Measurements from ENCODE around the gene PTGES3.
"Not testable (repeated sequence)": the region's sequence is repeated elsewhere in the genome, so short reads cannot be mapped to it uniquely, and the experiment has no call there.

Gene PTGES3

DNA sequence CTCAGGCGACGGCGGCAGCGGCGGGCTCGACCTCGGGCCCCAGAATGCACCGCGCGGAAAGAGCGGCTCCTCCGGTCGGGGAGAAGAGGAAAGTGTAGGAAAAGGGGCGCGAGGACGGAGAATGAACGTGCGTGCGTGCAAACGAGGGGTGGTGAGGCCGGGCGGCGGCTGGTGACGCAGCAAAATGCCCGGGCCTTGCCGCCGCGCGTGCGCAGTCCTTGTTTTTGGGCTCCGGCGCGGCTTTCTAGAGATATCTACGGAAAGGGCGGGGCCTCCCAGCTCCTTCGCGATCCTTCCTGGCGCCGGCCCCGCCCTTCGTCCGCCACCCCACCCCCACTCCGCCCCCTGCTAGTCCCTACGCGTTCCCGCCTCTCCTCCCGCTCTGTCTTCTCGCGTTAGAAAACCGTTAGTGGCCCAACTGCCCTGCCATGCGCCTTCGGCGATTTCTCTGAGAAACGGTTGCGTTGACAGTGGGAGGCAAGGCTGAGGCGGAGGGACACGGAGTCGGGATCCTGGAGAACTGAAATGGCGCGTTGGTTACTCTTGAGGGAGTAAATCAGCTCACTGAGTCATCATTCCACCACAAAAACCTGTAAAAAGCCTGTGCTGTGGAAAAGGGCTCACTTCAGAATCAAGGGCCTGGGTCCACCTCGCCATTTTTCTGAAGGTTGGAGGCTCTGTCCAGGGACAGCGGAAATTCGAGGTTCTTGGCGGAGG lies at the start of gene PTGES3:
Gene PTGES3 (minus strand): TSS at position 156 of the 717 bp plus-strand sequence. CDS start 285 bp downstream, outside the sequence.
- H3K27me3 ChIP-seq (ENCODE audit: insufficient read depth, low read length, poor library complexity, severe bottlenecking) = peaks cover 9% of the 10 kb centered on the region
- no peaks in the 10 kb centered on the region for H3K36me3 ChIP-seq (ENCODE audit: insufficient read depth, low read length)
- peaks cover 26% of the 10 kb centered on the region for H3K4me1 ChIP-seq (ENCODE audit: insufficient read depth, low read length, poor library complexity, severe bottlenecking)
- peak within 1 kb of the TSS; percentile 89 for H3K4me3 ChIP-seq (ENCODE audit: low read length, poor library complexity, severe bottlenecking)
- H2AFZ ChIP-seq (ENCODE audit: low read length) = peak within 1 kb of the TSS; percentile 68
- H3K79me2 ChIP-seq (ENCODE audit: insufficient read depth, low read length) = peaks cover 58% of the 10 kb centered on the region
- H3K9me3 ChIP-seq (ENCODE audit: insufficient read depth, low read depth, low read length) = no peaks in the 10 kb centered on the region
- H4K20me1 ChIP-seq (ENCODE audit: insufficient read depth, low read length, poor library complexity, severe bottlenecking) = peaks cover 40% of the 10 kb centered on the region
- peak within 1 kb of the TSS; percentile 98 for H3K9ac ChIP-seq (ENCODE audit: low read depth, low read length, poor library complexity, severe bottlenecking)
- H3K9me2 ChIP-seq (replicated peaks; ENCODE audit: low read depth, low read length) = no peaks in the 10 kb centered on the region
- TF ChIP-seq, protein P1, sequence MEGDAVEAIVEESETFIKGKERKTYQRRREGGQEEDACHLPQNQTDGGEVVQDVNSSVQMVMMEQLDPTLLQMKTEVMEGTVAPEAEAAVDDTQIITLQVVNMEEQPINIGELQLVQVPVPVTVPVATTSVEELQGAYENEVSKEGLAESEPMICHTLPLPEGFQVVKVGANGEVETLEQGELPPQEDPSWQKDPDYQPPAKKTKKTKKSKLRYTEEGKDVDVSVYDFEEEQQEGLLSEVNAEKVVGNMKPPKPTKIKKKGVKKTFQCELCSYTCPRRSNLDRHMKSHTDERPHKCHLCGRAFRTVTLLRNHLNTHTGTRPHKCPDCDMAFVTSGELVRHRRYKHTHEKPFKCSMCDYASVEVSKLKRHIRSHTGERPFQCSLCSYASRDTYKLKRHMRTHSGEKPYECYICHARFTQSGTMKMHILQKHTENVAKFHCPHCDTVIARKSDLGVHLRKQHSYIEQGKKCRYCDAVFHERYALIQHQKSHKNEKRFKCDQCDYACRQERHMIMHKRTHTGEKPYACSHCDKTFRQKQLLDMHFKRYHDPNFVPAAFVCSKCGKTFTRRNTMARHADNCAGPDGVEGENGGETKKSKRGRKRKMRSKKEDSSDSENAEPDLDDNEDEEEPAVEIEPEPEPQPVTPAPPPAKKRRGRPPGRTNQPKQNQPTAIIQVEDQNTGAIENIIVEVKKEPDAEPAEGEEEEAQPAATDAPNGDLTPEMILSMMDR (conservative IDR thresholded peaks at IDR 0.05; ENCODE audit: low read length) = no peak
- TF ChIP-seq EZH2phosphoT487 (IDR thresholded peaks at IDR 0.05; ENCODE audit: borderline replicate concordance) = no peak
- peak within 1 kb of the TSS; percentile 94 for H3K4me2 ChIP-seq (ENCODE audit: low read depth, low read length, poor library complexity, severe bottlenecking)
- H3F3A ChIP-seq (ENCODE audit: low read depth) = peaks cover 13% of the 10 kb centered on the region

DNA sequence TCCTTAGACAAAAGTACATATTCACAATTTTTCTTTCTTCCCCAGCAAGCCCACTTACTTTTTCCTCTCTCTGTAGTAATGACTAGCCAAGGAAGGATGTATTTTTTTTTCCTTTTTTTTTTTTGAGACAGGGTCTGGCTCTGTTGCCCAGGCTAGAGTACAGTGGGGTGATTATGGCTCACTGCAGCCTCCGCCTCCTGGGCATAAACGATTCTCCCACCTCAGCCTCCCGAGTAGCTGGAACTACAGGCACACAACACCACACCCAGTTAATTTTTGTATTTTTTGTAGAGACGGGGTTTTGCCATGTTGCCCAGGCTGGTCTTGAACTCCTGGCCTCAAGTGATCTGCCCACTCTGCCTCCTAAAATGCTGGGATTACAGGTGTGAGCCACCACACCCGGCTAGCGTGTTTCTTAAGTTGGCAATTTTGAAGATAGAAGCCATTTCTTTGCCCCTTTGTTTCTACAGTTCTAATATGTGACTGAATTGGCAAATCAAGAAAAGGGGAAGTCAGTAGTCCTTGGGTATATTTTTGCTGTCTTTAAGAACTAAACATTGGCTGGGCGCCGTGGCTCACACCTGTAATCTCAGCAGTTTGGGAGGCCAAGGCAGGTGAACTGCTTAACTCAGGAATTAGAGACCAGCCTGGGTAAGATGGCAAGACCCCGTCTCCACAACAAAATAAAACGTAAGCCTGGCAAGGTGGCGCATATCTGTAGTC lies 40.2 kb upstream of the PTGES3 start:
- H3K4me2 ChIP-seq (ENCODE audit: low read depth, low read length, poor library complexity, severe bottlenecking) = no peak overlapping the region
- peaks cover 16% of the 10 kb centered on the region for H4K20me1 ChIP-seq (ENCODE audit: insufficient read depth, low read length, poor library complexity, severe bottlenecking)
- H3K9me3 ChIP-seq (ENCODE audit: insufficient read depth, low read depth, low read length) = no peaks in the 10 kb centered on the region
- H3K4me1 ChIP-seq (ENCODE audit: insufficient read depth, low read length, poor library complexity, severe bottlenecking) = peaks cover 13% of the 10 kb centered on the region
- no peak overlapping the region for H3K9ac ChIP-seq (ENCODE audit: low read depth, low read length, poor library complexity, severe bottlenecking)
- peaks cover 18% of the 10 kb centered on the region for H3K79me2 ChIP-seq (ENCODE audit: insufficient read depth, low read length)
- TF ChIP-seq, protein P1 (conservative IDR thresholded peaks at IDR 0.05; ENCODE audit: low read length) = no peak
- no peak for TF ChIP-seq EZH2phosphoT487 (IDR thresholded peaks at IDR 0.05; ENCODE audit: borderline replicate concordance)
- peaks cover 8% of the 10 kb centered on the region; the same call in 1 of the 2 replicates for H3F3A ChIP-seq (ENCODE audit: low read depth)
- peaks cover 40% of the 10 kb centered on the region; the same call in 1 of the 2 replicates for H3K36me3 ChIP-seq (ENCODE audit: insufficient read depth, low read length)
- H2AFZ ChIP-seq (ENCODE audit: low read length) = no peak overlapping the region
- H3K27me3 ChIP-seq (ENCODE audit: insufficient read depth, low read length, poor library complexity, severe bottlenecking) = peaks cover 11% of the 10 kb centered on the region
- no peak overlapping the region for H3K4me3 ChIP-seq (ENCODE audit: low read length, poor library complexity, severe bottlenecking)
- H3K9me2 ChIP-seq (replicated peaks; ENCODE audit: low read depth, low read length) = no peaks in the 10 kb centered on the region

- H3K9ac ChIP-seq (ENCODE audit: low read depth, low read length, poor library complexity, severe bottlenecking) = peak overlapping the region; percentile 100
- peaks cover 37% of the 10 kb centered on the region for H4K20me1 ChIP-seq (ENCODE audit: insufficient read depth, low read length, poor library complexity, severe bottlenecking)
- peaks cover 11% of the 10 kb centered on the region for H3K27me3 ChIP-seq (ENCODE audit: insufficient read depth, low read length, poor library complexity, severe bottlenecking)
- peaks cover 33% of the 10 kb centered on the region; the same call in 1 of the 2 replicates for H3K36me3 ChIP-seq (ENCODE audit: insufficient read depth, low read length)
- peaks cover 39% of the 10 kb centered on the region for H3K79me2 ChIP-seq (ENCODE audit: insufficient read depth, low read length)
- H3F3A ChIP-seq (ENCODE audit: low read depth); H2AFZ ChIP-seq (ENCODE audit: low read length); H3K9me2 ChIP-seq (replicated peaks; ENCODE audit: low read depth, low read length); H3K9me3 ChIP-seq (ENCODE audit: insufficient read depth, low read depth, low read length): not testable (repeated sequence)
- peaks cover 34% of the 10 kb centered on the region for H3K4me1 ChIP-seq (ENCODE audit: insufficient read depth, low read length, poor library complexity, severe bottlenecking)
- H3K4me2 ChIP-seq (ENCODE audit: low read depth, low read length, poor library complexity, severe bottlenecking) = peak overlapping the region; percentile 84
- H3K4me3 ChIP-seq (ENCODE audit: low read length, poor library complexity, severe bottlenecking) = peak overlapping the region; percentile 99
Measured at GRCh38 chr12:56726196-56726675, 38.2 kb upstream of the PTGES3 start.
